ENCODE measurements around the gene IL31RA.

The IL31RA gene

DNA sequence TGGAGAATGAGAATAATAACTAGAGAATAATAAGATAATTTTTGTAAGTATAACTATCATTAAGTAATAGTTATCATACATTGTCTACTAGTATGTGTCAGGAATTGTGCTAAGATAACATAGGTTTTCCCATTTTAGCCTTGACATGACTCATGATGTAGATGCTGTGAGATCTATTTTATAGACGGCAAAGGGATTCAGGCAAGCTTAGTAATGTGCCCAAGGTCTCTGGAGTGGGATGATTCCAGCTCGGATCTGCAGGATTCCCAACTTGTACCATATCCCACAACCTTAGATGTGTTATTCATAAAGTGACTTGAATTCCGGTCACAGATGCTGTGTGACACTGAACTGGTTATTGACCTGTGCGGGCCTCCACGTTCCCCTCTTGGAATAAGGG, 51.5 kb downstream of the IL31RA start:
- peak; percentile 36 for DNase-seq (ENCODE audit: low read depth)

DNA sequence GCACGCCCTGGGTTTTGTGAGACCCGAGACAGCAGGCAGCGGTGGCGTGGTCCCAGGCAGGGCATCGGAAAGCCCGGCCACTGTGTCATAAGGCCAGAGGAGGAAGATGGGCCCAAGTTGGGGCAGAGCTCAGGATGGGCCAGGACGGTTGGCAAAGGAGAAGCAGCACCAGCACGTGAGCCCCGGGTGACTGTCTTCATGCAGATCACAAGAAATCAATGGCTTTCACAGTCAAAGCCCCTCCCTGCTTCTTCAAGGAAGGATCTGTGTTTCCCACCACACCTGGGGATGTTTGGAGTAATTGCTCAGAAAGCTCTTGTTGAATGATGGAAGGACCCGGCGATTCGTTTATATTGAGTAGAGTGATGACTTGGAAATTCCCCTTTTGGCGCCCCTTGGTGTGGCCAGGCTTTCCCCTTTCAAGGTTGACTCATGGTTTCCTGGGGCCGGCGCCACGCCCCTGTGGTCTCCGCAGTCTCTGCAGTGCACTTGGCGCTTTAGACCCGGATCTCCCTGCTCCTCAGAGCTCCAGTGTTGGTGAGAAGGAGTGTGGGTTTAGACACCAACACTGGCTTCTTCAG, 52.1 kb downstream of the IL31RA start:
- DNase-seq (ENCODE audit: low read depth), result no peak

DNA sequence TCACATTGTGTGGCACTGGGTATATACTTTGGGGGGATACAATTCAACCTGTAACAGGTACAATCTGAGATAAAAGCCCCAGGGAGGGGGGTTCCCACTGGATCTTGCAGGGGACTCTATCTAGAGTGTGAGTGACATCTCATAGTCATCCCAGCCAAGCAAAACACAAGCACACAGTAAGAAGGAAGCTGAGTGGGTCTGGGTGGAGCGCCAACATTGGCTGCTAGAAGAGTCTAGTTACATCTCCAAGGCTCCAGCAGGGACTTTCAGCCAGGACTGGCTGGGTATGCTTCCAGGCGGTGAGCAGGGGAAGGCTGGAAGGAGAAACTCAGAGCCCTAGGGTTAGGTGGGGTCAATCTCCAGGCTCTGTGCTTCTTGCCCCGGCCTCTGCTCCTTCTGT, 53.0 kb downstream of the IL31RA start:
- DNase-seq (ENCODE audit: low read depth), result peak; percentile 38

DNA sequence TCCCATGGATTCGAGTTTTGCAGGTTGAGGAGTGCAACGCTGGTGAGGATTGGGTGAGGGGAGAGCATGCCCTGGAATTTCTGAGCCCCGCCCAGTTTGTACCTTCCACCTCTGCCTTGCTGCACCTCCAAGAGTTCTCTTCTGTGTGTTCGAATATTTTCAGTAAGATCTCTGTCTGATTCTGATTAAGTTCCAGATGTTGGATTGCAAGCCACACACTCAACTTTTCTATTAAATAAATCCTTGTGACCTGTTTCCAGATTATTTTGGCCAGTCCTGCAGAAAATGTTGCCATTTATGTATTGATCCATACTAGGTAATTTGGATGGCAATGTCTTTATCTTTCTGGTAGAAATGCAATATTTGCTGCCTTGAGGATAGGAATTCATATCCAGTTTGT, 54.1 kb downstream of the IL31RA start:
- no peak for DNase-seq (ENCODE audit: low read depth)

DNA sequence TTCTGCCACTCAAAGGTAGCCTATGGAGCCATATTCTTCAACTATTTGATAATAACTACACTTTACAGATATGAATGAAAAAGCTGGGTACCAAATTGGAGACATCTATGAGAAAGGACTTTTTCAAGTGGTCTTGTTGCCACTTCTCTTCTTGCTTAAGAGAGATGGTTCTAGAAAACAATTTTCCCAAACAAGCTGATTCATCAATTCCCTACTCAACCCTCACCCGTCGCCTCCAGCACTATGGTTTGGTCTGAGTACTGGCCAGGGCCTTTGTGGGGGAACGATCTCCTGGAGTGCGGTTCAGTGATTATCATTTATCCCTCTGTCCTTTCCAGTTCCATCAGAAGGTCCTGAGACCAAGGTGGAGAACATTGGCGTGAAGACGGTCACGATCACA, 56.8 kb downstream of the IL31RA start:
- no peak for DNase-seq (ENCODE audit: low read depth)

DNA sequence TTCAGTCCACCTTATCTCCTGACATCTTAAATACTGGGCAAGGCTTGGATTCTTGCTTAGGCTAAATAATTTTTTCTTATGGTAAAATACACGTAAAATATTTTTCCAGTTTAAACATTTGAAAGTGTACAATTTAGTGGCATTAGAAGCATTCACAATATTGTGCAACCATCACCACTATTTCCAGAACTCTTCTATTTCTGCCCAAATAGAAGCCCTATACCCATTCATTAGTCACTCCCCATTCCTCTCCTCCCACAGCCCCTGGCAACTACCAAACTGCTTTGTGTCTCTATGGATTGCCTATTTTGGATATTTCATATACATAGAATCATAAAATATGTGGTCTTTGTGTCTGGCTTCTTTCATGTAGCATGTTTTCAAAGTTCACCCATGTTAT, 57.6 kb downstream of the IL31RA start:
- no peak for DNase-seq (ENCODE audit: low read depth)

DNA sequence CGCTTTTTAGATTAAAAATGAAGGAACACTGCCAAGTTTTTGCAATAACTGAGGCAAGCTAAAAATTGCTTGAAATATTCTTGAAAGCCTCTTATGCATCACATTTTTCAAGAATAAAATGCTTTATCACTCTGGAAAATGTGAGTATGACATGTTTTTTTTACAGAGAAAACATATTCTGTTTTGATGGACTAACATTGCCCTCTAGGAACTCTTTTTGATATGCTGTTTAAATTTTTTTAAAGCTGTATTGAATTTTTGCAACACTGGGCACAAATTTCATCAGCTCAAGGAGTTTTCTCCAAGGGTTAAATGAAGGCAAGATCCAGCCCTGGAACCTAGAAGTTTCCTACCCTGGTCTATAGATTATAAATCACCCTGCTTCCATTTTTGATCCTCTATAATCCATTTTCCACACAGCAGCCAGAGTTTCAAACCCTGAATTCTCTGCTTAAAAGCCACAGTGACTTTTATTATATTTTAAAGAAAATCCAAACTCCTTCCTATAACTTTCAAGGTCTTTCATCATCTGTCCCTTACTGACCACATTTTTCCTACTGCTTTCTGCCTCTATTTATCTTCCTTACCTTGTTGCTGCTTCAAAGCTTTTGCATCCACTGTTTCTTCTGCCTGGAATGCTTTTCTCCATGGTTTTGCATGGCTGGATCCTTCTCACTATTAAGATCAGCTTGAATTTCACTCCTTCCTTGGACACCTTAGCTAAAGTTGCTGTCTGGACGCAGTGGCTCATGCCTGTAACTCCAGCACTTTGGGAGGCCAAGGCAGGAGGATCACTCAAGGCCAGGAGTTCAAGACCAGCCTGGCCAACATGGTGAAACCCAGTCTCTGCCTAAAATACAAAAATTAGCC, 60.9 kb downstream of the IL31RA start:
- DNase-seq (ENCODE audit: low read depth), result peak; percentile 22

DNA sequence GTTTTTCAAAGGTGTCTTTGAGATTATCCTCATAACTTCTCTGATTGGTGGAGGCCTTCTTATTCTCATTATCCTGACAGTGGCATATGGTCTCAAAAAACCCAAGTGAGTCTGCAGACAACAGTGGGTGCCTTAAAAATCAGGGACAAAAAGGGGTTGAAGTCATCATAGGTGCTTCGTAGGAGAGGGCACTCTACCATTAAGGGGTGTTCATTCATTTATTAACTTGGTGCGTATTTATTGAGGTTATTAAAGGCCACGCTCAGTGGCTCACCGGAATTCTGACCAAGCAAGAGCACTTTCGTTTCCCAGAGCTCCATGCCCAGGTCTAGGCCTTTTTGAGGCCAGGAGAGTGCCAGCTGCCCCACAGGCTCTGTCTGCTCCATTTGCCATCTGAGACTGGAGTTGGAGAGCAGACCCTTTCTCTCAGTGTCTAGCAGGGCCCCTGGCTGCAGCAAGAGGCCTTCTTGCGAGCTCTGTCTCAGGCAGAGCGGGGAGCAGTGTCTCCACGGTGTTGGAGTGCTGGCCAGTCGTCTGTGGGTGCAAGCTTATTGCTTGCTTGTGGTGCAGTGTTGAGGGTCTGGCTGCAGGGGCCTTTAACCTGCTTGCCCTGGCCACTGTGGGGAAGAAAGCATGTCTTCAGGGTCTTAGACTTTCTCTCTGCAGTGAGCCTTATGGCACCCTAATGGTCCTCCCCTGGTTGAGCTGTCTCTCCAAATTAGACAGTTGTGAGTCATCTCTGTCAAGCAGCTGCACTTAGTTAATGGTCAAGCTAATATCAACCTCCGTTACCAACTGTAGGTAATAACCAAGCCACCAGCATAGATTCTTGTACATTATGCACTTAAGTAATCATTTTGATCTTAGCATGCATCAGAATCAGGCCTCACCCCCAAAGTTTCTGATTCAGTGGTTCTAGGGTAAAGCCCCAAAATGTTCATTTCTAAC, 62.6 kb downstream of the IL31RA start:
- DNase-seq (ENCODE audit: low read depth), result no peak

DNA sequence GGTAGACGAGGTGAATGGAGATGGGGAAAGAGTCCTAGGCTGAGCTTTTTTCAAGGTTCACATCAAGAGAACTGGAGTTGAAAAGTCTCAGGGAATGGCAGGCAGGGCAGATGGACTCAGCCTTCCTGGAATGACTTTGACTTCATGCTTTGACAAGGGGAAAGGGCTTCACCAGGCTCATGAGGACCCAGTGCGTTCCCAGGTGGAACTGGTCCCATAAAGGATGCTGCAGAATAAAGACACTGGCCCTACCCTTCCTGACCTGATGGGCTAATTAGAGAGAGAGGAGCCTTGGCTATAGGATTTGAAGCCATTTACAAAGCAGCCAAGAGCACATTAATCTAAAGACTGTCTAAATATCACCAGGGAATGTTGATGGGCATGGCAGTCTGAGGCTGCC, 63.8 kb downstream of the IL31RA start:
- DNase-seq (ENCODE audit: low read depth), result no peak

DNA sequence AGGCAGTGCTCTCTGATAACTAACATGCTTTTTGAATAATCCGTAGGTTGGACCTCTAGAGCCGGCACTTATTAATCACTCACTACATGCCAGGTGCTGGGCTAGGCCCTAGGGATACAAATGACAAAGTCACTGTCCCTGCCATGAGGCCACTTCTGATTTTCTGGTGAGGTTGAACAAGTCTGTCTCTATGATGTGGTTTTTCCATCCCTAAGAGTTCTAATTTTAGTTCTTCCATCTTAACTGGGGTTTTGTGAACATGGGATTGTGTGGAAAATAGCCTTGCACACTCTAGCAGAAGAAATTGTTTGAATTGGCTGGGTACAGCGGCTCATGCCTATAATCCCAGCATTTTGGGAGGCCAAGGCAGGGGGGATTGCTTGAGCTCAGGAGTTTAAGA, 64.6 kb downstream of the IL31RA start:
- no peak for DNase-seq (ENCODE audit: low read depth)

DNA sequence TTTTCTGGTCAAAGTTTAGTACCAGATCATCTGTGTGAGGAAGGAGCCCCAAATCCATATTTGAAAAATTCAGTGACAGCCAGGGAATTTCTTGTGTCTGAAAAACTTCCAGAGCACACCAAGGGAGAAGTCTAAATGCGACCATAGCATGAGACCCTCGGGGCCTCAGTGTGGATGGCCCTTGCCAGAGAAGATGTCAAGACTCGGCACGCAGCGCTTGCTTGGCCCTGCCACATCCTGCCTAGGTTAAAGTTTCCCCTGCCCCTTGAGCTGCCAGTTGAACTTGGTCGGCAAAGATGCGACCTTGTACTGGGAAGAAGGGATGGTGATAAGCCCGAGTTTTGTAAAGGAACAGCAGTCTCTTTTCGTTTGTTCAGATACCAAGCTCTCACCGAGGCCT, 65.8 kb downstream of the IL31RA start:
- DNase-seq (ENCODE audit: low read depth), result no peak

DNA sequence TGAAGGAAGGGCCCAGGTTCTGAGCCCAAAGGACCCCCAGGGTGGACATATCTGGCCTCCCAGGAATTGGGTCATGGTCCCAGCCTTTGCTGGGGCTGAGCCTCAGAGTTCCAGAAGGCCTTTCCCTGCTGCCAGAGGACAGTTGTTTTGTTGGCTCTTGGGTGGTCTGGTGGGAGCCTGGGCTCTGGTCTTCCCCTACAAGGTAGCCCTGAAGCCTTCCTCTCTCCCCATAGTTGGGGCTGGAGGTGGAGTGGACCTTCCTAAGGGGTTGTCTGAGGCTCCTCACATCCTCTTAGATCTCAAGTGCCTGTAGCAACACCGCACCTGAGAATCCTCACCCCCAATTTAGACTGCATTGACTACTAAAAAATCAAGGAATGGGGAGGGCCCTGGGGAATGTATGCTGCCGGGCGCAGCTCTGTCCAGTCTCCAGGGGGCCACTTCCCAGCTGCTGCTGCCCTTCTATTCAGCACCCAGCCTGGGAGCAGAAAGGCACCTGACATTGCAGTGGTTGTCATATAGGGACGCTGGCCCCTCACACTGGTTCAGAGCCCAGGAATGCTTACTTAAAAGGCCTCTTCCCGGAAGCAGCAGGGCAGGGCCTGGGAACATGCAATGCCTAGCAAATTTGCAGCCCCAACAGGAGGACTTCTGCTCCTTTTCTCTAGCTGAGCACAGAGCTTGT, 66.4 kb downstream of the IL31RA start:
- DNase-seq (ENCODE audit: low read depth), result no peak

DNA sequence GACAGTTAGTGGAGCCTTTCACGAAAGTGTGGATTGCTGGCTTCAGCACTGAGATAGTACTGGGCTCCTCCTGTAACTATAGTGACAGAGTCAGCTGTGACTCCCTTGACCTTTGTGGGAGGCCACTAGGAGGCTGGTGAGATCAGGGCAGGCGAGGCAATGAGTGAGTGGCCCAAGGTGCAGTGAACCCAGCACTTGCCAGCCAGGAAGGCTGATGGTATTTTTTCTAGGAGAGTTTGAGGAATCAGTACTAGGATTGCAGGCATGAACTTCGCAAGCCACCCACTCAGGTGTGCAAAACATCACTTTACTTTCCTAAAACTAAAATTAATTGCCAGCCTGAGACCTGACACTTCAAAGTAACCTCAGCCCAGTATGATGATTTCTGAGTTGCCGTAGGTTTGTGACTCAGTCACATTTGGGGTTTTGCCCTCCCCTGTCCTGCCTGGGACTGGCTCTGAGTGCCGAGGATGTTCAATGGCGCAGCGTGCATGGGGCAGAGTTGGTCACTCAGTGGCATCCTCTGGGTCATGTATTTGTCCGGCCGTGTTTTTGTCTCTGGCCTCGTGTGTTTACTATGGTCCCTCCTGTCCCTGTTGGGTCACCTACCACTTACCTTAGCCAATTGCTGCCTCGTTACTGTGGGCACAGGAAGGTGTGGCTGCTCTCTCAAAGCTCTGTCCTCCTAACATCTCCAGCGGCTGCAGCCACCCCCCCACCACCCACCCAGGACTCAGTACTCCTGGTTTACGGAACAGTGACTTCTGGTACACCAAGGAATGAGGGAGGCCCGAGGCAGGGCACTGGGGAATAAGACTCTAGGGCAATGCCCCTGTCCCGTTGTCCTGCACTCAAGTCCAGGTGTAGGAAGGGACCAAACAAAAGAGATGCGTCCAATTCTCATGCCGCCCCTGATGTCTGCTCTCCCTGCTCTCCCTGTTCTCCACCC, 67.2 kb downstream of the IL31RA start:
- no peak for DNase-seq (ENCODE audit: low read depth)

DNA sequence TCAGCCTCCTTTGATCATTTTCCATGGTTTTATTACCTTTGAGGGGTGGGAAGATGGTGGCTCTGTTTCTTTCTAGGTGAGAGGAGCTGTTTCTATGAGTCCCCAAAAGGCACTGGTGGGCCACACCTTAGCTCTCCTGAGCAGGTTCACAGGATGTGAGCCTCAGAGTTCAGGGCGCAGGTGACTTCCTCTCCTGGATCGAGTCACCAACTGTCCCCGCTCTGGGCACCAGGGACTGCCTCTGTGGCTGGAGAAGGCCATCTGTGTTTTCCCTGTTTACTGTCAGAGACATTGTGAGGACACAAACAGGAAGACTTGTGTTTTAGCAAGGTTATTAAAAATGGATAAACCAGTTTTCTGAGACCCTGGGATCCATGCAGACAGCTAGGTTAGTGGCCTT, 68.5 kb downstream of the IL31RA start:
- DNase-seq (ENCODE audit: low read depth), result no peak

DNA sequence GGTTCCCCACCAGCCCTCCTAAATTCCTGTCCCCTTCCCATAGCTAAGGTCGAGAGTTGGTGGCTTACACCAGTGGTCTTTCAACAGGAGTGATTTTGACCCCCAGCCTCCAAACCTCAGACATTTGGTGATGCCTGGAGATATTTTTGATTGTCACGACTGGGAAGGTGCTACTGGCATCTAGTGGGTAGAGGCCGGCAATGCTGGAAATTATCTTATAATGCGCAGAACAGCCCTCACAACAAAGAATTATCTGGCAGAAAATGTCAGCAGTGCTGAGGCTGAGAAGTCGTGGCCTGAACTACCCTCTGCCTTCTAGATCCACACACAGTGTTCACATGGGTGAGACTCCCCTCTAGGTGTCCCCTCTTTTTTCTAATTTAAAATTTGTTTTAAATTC, 69.6 kb downstream of the IL31RA start:
- DNase-seq (ENCODE audit: low read depth), result peak; percentile 17

DNA sequence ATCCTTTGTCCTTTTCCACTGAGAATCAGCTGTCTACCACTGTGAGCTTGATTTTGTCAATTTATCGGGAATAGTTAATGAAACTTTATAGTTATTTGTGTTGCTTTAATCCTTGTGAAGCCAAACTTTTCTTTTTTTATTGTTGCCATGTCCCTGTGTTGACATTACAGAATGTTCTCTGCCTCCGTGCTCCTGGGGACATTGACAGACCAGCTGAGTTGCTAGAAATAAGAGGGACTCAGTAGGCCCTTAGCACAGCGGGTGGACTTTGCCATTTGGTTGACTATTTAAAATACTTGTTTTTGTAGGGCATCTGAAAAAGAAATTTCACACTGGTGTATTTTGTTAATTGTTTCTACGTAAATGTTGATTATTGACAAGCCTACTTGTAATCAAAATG, 70.5 kb downstream of the IL31RA start:
- DNase-seq (ENCODE audit: low read depth), result no peak

DNA sequence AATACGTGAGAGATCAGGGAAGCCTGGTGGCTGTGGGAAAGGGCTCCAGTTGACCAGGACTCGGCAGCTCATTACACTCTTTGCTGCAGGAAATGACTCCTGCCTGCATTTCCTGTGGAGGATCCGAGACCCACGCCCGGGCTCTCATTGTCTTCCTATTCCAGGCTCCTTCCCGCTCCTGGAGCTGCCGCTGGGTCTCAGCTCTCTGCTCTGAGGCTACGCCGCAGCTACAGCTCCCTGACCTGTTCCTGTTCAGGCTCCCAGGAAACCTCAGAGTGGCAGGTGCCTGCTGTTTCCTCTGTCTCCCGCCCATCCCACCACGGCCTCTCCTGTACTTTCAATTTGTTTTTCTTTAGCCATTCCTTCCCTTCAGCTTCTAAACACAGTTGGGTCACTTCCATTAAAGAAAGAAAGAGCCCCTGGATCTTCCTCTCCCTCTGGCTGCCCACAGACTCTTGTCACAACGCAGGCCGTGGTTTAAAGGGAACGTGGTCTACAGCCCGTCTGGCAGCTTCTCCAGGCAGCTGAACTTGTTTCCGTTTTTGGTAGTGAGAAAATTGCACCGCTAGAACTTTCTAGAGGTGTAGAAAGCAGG, 72.1 kb downstream of the IL31RA start:
- peak; percentile 21 for DNase-seq (ENCODE audit: low read depth)

DNA sequence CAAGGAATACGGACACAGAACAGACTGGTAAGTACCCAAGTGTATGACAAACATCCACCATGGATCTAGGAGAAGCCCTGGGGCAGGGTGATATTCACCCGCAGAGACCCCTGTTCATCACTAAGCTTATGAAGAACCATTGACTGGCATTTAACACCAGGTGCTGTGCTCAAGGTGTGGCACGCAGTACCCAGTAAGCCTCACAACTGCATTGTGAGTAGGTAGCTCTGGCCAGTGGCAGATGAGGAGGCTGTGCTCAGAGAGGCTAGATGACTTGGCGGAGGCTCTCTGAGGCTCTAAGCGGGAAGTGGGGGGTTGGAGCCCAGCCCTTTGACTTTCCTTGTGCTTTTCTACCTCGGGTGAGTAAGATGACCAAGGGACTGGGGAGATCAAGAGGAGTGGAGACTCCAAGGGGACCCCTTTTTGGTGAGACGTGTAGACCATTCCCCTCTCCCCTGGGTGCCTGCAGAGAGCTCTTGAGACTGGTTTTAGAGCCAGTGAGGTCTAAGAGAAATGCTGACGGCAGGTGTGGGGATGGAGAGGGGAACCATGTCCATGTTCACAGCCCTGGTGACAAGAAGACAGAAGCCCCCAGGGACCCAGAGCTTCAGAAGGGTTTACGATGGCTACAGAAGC, 72.8 kb downstream of the IL31RA start:
- no peak for DNase-seq (ENCODE audit: low read depth)

DNA sequence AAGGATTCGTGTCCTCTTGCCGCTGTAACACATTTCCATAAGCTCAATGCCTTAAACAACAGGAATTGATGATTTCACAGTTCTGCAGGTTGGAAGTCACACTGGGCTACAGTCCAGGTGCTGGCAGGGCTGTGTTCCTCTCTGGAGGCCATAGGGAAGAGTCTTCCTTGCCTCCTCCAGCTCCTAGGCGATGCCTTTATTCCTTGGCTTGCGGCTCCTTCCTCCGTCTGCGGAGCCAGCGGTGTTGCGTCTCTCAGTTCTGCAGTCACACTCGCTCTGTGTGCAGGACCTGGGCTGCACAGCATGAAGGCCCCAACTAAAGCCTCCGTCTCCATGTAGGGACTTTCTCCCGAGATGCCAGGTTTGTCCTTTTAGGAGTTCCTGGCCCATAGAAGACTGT, 73.6 kb downstream of the IL31RA start:
- no peak for DNase-seq (ENCODE audit: low read depth)

DNA sequence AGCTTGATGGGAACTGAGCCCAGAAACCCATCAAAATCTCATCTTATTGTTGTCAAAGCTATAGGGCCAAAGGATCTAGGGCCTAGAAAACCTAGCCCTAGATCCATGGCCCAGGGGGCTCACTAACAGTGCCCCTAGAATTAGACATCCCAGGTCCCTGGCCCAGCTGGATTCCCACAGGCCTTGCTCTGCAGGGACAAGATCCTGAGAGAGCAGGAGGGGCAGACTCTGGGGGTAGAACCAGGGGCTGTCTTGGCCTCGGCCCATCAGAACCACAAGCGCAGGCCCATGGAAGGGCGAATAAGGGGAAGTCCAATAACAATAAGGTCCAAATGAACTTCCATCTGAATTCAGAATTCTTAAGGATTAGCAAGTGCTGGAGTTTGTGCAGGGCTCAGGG, 74.0 kb downstream of the IL31RA start:
- no peak for DNase-seq (ENCODE audit: low read depth)
